Kidney (tissue), 14 donors: ENCODE measurements around the gene LYST. TPM values are rescaled to one million over a fixed set of nuclear protein-coding genes. Genes with fewer than 3 reads are reported as not detected.

ENCODE experiments used
- DNase-seq, 5 donors: peaks; one replicate each; pipeline ENCODE4 v3.0.0-alpha.2; 2013 to 2020
- FAIRE-seq: peaks from 2 replicates; lab custom pipeline; 2012; peaks lifted over from hg19 to GRCh38; lab: Jason Lieb, UNC
- H3K27ac ChIP-seq, 2 donors: one replicate each; pipeline ENCODE4 v1.7.0; 2013; ENCODE audit warnings: low read depth in 2 of 2, low read length in 2 of 2, inconsistent platforms in 1 of 2
- H3K27me3 ChIP-seq: one replicate; pipeline ENCODE4 v1.7.1; 2013; ENCODE audit warnings: low read length, inconsistent platforms; ENCODE audit not compliant: control insufficient read depth, insufficient read depth
- H3K36me3 ChIP-seq, 3 donors: one replicate each; pipeline versions ENCODE4 v1.7.0 to v1.7.1; 2013; ENCODE audit warnings: low read length in 3 of 3, control low read depth in 1 of 3, inconsistent platforms in 1 of 3; ENCODE audit not compliant: insufficient read depth in 3 of 3, control insufficient read depth in 2 of 3
- H3K4me1 ChIP-seq, 3 donors: one replicate each; pipeline versions ENCODE4 v1.7.0 to v1.7.1; 2013; ENCODE audit warnings: low read length in 3 of 3, inconsistent platforms in 1 of 3, low read depth in 1 of 3; ENCODE audit not compliant: control insufficient read depth in 2 of 3, insufficient read depth in 2 of 3
- H3K4me3 ChIP-seq, 3 donors: one replicate each; pipeline versions ENCODE4 v1.7.0 to v1.8.1; 2013; ENCODE audit warnings: low read length in 3 of 3, control low read depth in 1 of 3, inconsistent platforms in 1 of 3
- H3K9ac ChIP-seq, 3 donors: one replicate each; pipeline versions ENCODE4 v1.7.0 to v1.7.1; 2013; ENCODE audit warnings: low read length in 3 of 3, control low read depth in 1 of 3, inconsistent platforms in 1 of 3
- H3K9me3 ChIP-seq, 3 donors: one replicate each; pipeline versions ENCODE4 v1.7.0 to v1.7.1; 2013; ENCODE audit warnings: low read length in 3 of 3, control low read depth in 1 of 3, inconsistent platforms in 1 of 3; ENCODE audit not compliant: control insufficient read depth in 2 of 3, insufficient read depth in 1 of 3
- intact Hi-C: fragments of 100-400 bp; cut with DNase I; formaldehyde crosslinking; loops from one replicate; pipeline ENCODE4 v1.11.1; 2022
- polyA plus RNA-seq: library from polyadenylated mRNA; stranded (reverse); fragments of 350-450 nt; fragmentation: Illumina TruSeq; extraction: RNeasy Lipid Tissue Mini Kit (QIAGEN cat#74804); gene quantifications from one replicate; pipeline ENCODE4 v1.2.3, GENCODE V29; 2014; ENCODE audit warnings: low read depth, low replicate concordance; ENCODE audit not compliant: insufficient read depth
- total RNA-seq: library from RNA; stranded (reverse); fragmentation: NEBNext Ultra II Directional; extraction: Animal tissue kit (Norgen Biotek cat#: 25700); gene quantifications from one replicate; pipeline ENCODE4 v1.2.1, GENCODE V29; 2021
- TF ChIP-seq, protein P1 (sequence below): IDR thresholded peaks from 3 replicates; pipeline ENCODE4 v1.5.1; 2012; ENCODE audit warnings: mild to moderate bottlenecking, moderate library complexity, borderline replicate concordance; ENCODE audit not compliant: insufficient read depth; ENCODE audit errors: extremely low read depth
- donor health status: control.
- donor health status: control.
- donor health status: control.
- donor health status: control.
- donor health status: control.
- donor health status: DM: yes; HTN: yes; CAD: no.
- donor health status: Normal renal cell carcinoma (clear cell type).

The LYST gene
- total and polyA plus RNA-seq, 2 donors from 2014 or later: 4.6 to 30.3 TPM

DNA sequence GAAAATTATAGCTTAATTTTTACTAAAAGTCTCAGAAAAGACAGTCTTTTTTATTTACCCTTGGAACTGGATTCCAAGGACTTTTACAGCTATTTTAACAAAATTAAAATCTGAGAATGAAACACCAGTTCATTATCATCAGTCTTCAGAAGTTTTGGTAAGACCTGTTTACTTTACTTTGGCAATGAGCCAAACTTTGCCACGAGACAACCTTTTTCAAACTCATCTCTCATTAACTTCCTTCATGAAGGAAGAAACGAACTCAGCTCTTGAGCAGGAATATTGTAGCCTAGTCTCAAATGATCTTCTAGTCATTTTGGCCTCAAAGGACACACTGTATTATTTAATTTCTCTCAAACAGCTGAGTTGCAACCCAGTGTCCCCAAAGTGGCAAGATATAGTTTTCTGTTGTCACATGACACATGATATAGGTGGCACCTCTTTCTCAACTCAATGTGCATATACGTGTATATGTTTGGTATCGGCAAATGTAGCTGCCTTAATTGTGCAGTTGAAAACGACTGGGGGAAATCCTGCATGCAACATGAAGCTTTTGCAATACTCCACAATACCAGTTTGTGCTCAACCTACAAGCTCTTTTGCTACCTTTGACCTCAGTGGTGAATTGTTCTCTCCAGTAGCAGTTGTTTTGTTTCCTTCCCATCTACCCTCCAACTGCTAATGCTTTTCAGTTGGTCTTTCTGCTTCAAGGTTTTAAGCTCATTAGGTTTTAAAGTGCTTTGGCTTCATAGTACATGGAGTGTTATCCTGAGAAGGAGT lies 208.8 kb downstream of the LYST start:
- DNase-seq: no peak
- no peak for FAIRE-seq
- H3K27ac ChIP-seq: no peak overlapping the region
- intact Hi-C loops: no loop called here
- no peaks in the 10 kb centered on the region for H3K4me1 ChIP-seq
- TF ChIP-seq, protein P1, sequence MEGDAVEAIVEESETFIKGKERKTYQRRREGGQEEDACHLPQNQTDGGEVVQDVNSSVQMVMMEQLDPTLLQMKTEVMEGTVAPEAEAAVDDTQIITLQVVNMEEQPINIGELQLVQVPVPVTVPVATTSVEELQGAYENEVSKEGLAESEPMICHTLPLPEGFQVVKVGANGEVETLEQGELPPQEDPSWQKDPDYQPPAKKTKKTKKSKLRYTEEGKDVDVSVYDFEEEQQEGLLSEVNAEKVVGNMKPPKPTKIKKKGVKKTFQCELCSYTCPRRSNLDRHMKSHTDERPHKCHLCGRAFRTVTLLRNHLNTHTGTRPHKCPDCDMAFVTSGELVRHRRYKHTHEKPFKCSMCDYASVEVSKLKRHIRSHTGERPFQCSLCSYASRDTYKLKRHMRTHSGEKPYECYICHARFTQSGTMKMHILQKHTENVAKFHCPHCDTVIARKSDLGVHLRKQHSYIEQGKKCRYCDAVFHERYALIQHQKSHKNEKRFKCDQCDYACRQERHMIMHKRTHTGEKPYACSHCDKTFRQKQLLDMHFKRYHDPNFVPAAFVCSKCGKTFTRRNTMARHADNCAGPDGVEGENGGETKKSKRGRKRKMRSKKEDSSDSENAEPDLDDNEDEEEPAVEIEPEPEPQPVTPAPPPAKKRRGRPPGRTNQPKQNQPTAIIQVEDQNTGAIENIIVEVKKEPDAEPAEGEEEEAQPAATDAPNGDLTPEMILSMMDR: no peak
- no peak overlapping the region for H3K9ac ChIP-seq
- H3K9me3 ChIP-seq: no peaks in the 10 kb centered on the region
- peaks cover 0 to 4% (median 2%) of the 10 kb centered on the region in 3 donors for H3K36me3 ChIP-seq
- no peaks in the 10 kb centered on the region for H3K27me3 ChIP-seq
- no peak overlapping the region for H3K4me3 ChIP-seq

DNA sequence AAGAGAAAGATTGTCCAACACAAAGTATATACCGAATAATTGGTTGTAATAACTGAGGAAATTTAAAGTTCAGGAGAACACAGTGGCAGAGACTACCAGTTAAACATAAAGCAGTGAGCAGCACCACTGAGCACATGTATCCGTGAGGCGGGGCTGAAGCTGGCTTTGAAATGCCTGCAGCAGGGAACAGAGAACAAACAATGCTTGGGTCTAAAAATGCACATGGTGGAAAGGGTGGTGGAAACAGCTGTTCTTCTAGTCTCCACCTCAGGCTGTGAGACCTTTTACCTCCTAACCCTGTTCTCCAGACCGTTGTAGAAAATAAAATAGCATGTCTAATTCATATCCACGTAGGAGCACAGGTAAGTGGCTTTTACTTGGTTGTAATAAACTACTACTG lies 209.4 kb downstream of the LYST start:
- Histone ChIP-seq H3K27me3 (peaks cover 2% of the 10 kb centered on the region), H3K9me3 (no peaks in the 10 kb centered on the region), H3K27ac (no peak overlapping the region), H3K9ac (no peak overlapping the region), H3K36me3 (peaks cover 0 to 2% (median 0%) of the 10 kb centered on the region in 3 donors), H3K4me3 (no peak overlapping the region), H3K4me1 (no peaks in the 10 kb centered on the region)
- TF ChIP-seq, protein P1: no peak
- intact Hi-C loops: no loop called here
- DNase-seq (no peak), FAIRE-seq (no peak)

DNA sequence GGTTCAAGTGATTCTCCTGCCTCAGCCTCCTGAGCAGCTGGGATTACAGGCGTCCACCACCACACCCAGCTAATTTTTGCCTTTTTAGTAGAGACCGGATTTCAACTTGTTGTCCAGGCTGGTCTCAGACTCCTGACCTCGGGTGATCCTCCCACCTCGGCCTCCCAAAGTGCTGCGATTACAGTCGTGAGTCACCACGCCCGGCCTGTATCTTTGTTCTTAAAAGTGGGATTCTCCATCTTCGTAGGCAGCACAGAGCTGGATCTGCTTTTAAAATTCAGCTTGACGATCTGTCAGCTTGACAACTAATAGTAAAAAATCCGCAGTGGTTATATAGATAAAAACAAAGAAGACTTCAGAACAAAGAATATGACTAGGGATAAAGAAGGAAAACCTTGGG lies 214.3 kb downstream of the LYST start:
- Histone ChIP-seq H3K4me1 (peaks cover 0 to 7% (median 0%) of the 10 kb centered on the region in 3 donors), H3K4me3 (no peak overlapping the region), H3K36me3 (no peaks in the 10 kb centered on the region), H3K9me3 (no peaks in the 10 kb centered on the region), H3K27ac (no peak overlapping the region), H3K9ac (no peak overlapping the region), H3K27me3 (peaks cover 6% of the 10 kb centered on the region)
- FAIRE-seq (no peak), DNase-seq (no peak)
- TF ChIP-seq, protein P1: no peak
- intact Hi-C loops: no loop called here
